NCI-H748 treated with DMSO at 0.1 percent for 48 hours (cell line): ENCODE measurements around the gene SPO11.
A peak's percentile ranks its signal among the peaks of the same experiment; 100 is the strongest.
"Not testable (repeated sequence)": the region's sequence is repeated elsewhere in the genome, so short reads cannot be mapped to it uniquely, and the experiment has no call there.

Source experiments
- DNase-seq: peaks from one replicate; lab custom pipeline; 2025; lab: John Stamatoyannopoulos, UW

Gene SPO11

GRCh38 chr20:57341663-57342062 is 12.1 kb downstream of the SPO11 start:
- DNase-seq, result no peak

- DNase-seq, result no peak
These were observed 13.2 kb downstream of the SPO11 start for GRCh38 chr20:57342829-57343228.

GRCh38 chr20:57346477-57346876 is 16.9 kb downstream of the SPO11 start:
- DNase-seq, result peak; percentile 26

- no peak for DNase-seq
These were observed 17.8 kb downstream of the SPO11 start for GRCh38 chr20:57347393-57347792.

- not testable (repeated sequence) for DNase-seq
These were observed 18.8 kb downstream of the SPO11 start for GRCh38 chr20:57348200-57348921.

- DNase-seq, result not testable (repeated sequence)
These were observed 19.4 kb downstream of the SPO11 start for GRCh38 chr20:57348922-57349574.

- DNase-seq, result no peak
These were observed 20.6 kb downstream of the SPO11 start for GRCh38 chr20:57350081-57350710.

GRCh38 chr20:57350726-57351041 is 21.1 kb downstream of the SPO11 start:
- not testable (repeated sequence) for DNase-seq

- peak; percentile 62 for DNase-seq
These were observed 21.6 kb downstream of the SPO11 start, which contains the start of gene RAE1 for GRCh38 chr20:57351042-57351783. Gene RAE1 (plus strand): TSS chr20:57351255. CDS start chr20:57354039, 2,784 bp downstream.

GRCh38 chr20:57352305-57352704 is 22.7 kb downstream of the SPO11 start:
- no peak for DNase-seq

- no peak for DNase-seq
These were observed 23.7 kb downstream of the SPO11 start for GRCh38 chr20:57353351-57353750.

GRCh38 chr20:57361517-57361916 is 31.9 kb downstream of the SPO11 start:
- DNase-seq, result no peak

GRCh38 chr20:57364451-57364850 is 34.8 kb downstream of the SPO11 start:
- no peak for DNase-seq

- no peak for DNase-seq
These were observed 40.0 kb downstream of the SPO11 start for GRCh38 chr20:57369596-57369995.

- no peak for DNase-seq
These were observed 40.7 kb downstream of the SPO11 start for GRCh38 chr20:57370316-57370715.

- DNase-seq, result no peak
These were observed 41.8 kb downstream of the SPO11 start for GRCh38 chr20:57371363-57371762.

- DNase-seq, result no peak
These were observed 42.6 kb downstream of the SPO11 start for GRCh38 chr20:57372157-57372556.

GRCh38 chr20:57372581-57373350 is 43.2 kb downstream of the SPO11 start:
- DNase-seq, result no peak

- no peak for DNase-seq
These were observed 44.8 kb downstream of the SPO11 start for GRCh38 chr20:57374343-57374930.

GRCh38 chr20:57374931-57375651 is 45.5 kb downstream of the SPO11 start:
- no peak for DNase-seq
